ENCODE measurements around the gene NDUFA3. TPM values are rescaled to one million over a fixed set of nuclear protein-coding genes. Genes with fewer than 3 reads are reported as not detected.

Gene NDUFA3
- polyA plus RNA-seq, 3 donors, result 46.4 to 396 (median 333) TPM

GRCh38 chr19:54109651-54110050, 7.0 kb downstream of the NDUFA3 start:
- Histone ChIP-seq H3K36me3 (replicated peaks in 1 of 2; ENCODE audit: control insufficient read depth in 1 of 2, insufficient read depth in 2 of 2, low read length in 2 of 2) (peaks cover 54 to 69% of the 10 kb centered on the region in 2 donors), H3K4me3 (replicated peaks in 1 of 3; ENCODE audit: low read depth in 2 of 3, low read length in 3 of 3) (no peak overlapping the region), H3K4me2 (replicated peaks; ENCODE audit: extremely low read depth, low read length, poor library complexity, severe bottlenecking) (no peak overlapping the region), H2AFZ (ENCODE audit: insufficient read depth, low read depth, low read length, poor library complexity, severe bottlenecking) (no peak overlapping the region), H3K27me3 (ENCODE audit: control insufficient read depth in 2 of 2, insufficient read depth in 2 of 2, low read length in 2 of 2) (no peaks in the 10 kb centered on the region), H3K79me2 (ENCODE audit: insufficient read depth, low read length) (peaks cover 52% of the 10 kb centered on the region), H3K4me1 (ENCODE audit: control insufficient read depth in 1 of 2, insufficient read depth in 2 of 2, low read length in 2 of 2) (peaks cover 9 to 12% of the 10 kb centered on the region in 2 donors), H3K27ac (ENCODE audit: low read depth in 1 of 2, low read length in 2 of 2) (no peak overlapping the region), H3K9ac (ENCODE audit: insufficient read depth, low read length, poor library complexity, severe bottlenecking) (no peak overlapping the region), H4K20me1 (ENCODE audit: insufficient read depth, low read length) (peaks cover 57% of the 10 kb centered on the region), H3K9me3 (replicated peaks in 1 of 2; ENCODE audit: control insufficient read depth in 1 of 2, insufficient read depth in 1 of 2, low read length in 2 of 2) (no peaks in the 10 kb centered on the region)
- DNase-seq, result no peak
- Mint-ChIP-seq H3K4me3 (no peak overlapping the region), H3K9me3 (peaks cover 0 to 2% (median 0%) of the 10 kb centered on the region in 7 donors), H3K36me3 (peaks cover 59 to 87% of the 10 kb centered on the region in 2 donors), H3K27ac (peak overlapping the region in 1 of 7 donors; percentile 8), H3K4me1 (peaks cover 14% of the 10 kb centered on the region), H3K27me3 (ENCODE audit: low read depth in 3 of 3) (no peaks in the 10 kb centered on the region)
- TF ChIP-seq, protein P1, sequence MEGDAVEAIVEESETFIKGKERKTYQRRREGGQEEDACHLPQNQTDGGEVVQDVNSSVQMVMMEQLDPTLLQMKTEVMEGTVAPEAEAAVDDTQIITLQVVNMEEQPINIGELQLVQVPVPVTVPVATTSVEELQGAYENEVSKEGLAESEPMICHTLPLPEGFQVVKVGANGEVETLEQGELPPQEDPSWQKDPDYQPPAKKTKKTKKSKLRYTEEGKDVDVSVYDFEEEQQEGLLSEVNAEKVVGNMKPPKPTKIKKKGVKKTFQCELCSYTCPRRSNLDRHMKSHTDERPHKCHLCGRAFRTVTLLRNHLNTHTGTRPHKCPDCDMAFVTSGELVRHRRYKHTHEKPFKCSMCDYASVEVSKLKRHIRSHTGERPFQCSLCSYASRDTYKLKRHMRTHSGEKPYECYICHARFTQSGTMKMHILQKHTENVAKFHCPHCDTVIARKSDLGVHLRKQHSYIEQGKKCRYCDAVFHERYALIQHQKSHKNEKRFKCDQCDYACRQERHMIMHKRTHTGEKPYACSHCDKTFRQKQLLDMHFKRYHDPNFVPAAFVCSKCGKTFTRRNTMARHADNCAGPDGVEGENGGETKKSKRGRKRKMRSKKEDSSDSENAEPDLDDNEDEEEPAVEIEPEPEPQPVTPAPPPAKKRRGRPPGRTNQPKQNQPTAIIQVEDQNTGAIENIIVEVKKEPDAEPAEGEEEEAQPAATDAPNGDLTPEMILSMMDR (IDR thresholded peaks at IDR 0.05), result no peak
- WGBS (ENCODE audit: insufficient coverage), result 50% methylated on average over 1 of the region's 6 CpGs
- intact Hi-C loops (cut with micrococcal nuclease), result no loop called here

- Mint-ChIP-seq H3K27me3 (ENCODE audit: low read depth in 3 of 3) (peaks cover 0 to 3% (median 0%) of the 10 kb centered on the region in 3 donors), H3K36me3 (peaks cover 33 to 54% of the 10 kb centered on the region in 2 donors), H3K4me3 (peak overlapping the region; percentile 90 to 98), H3K27ac (peak overlapping the region; percentile 94 to 98 (median 98)), H3K9me3 (no peaks in the 10 kb centered on the region), H3K4me1 (peaks cover 29% of the 10 kb centered on the region)
- peak overlapping the region; percentile 87 for H3K4me2 ChIP-seq (replicated peaks; ENCODE audit: extremely low read depth, low read length, poor library complexity, severe bottlenecking)
- peaks cover 48% of the 10 kb centered on the region for H3K79me2 ChIP-seq (ENCODE audit: insufficient read depth, low read length)
- H2AFZ ChIP-seq (ENCODE audit: insufficient read depth, low read depth, low read length, poor library complexity, severe bottlenecking), result peak overlapping the region; percentile 94
- WGBS (ENCODE audit: insufficient coverage), result 3% methylated on average over 27 of the region's 28 CpGs
- peak overlapping the region; percentile 32 to 84 for H3K27ac ChIP-seq (ENCODE audit: low read depth in 1 of 2, low read length in 2 of 2)
- H3K4me1 ChIP-seq (ENCODE audit: control insufficient read depth in 1 of 2, insufficient read depth in 2 of 2, low read length in 2 of 2), result peaks cover 19 to 27% of the 10 kb centered on the region in 2 donors
- peaks cover 23 to 40% of the 10 kb centered on the region in 2 donors for H3K36me3 ChIP-seq (replicated peaks in 1 of 2; ENCODE audit: control insufficient read depth in 1 of 2, insufficient read depth in 2 of 2, low read length in 2 of 2)
- peak overlapping the region; percentile 71 for H3K9ac ChIP-seq (ENCODE audit: insufficient read depth, low read length, poor library complexity, severe bottlenecking)
- no peaks in the 10 kb centered on the region for H3K9me3 ChIP-seq (replicated peaks in 1 of 2; ENCODE audit: control insufficient read depth in 1 of 2, insufficient read depth in 1 of 2, low read length in 2 of 2)
- no peaks in the 10 kb centered on the region for H3K27me3 ChIP-seq (ENCODE audit: control insufficient read depth in 2 of 2, insufficient read depth in 2 of 2, low read length in 2 of 2)
- intact Hi-C loops (cut with micrococcal nuclease), result loop anchor here in 1 of 2 donors (1.0 kb wide), 1 partner anchor 11 kb away; no protein-coding TSS in a partner anchor
- H3K4me3 ChIP-seq (replicated peaks in 1 of 3; ENCODE audit: low read depth in 2 of 3, low read length in 3 of 3), result peak overlapping the region; percentile 52 to 94 (median 83)
- TF ChIP-seq, protein P1 (IDR thresholded peaks at IDR 0.05), result no peak
- DNase-seq, result peak in 2 of 3 donors; percentile 47 to 59
- H4K20me1 ChIP-seq (ENCODE audit: insufficient read depth, low read length), result peaks cover 37% of the 10 kb centered on the region
Measured at GRCh38 chr19:54114340-54115108, 11.9 kb downstream of the NDUFA3 start.
